Fibroblast of lung (primary cell): ENCODE results near the gene KCTD3. TPM values are rescaled to one million over a fixed set of nuclear protein-coding genes. Genes with fewer than 3 reads are reported as not detected.
A peak's percentile ranks its signal among the peaks of the same experiment; 100 is the strongest.

ENCODE experiments used
- DNase-seq, 2 donors: peaks; one replicate each; pipeline versions ENCODE4 v3.0.0 to v3.0.0-alpha.2; 2010; ENCODE audit warnings: low read depth in 2 of 2
- H2AFZ ChIP-seq: 2 replicates; pipeline ENCODE4 v1.5.1; 2012; ENCODE audit warnings: low read length, control low read depth, inconsistent platforms
- H3K27ac ChIP-seq: 2 replicates; pipeline ENCODE4 v1.5.1; 2011; ENCODE audit warnings: low read length, control low read depth; ENCODE audit not compliant: insufficient read depth
- H3K27me3 ChIP-seq: 2 replicates; pipeline ENCODE4 v1.5.1; 2011; ENCODE audit warnings: mild to moderate bottlenecking, low read length; ENCODE audit not compliant: control insufficient read depth, insufficient read depth
- H3K36me3 ChIP-seq: 2 replicates; pipeline ENCODE4 v1.5.1; 2011; ENCODE audit warnings: low read length; ENCODE audit not compliant: control insufficient read depth, insufficient read depth
- H3K4me1 ChIP-seq: 2 replicates; pipeline ENCODE4 v1.5.1; 2011; ENCODE audit warnings: low read length; ENCODE audit not compliant: control insufficient read depth, insufficient read depth; ENCODE audit errors: extremely low read depth
- H3K4me2 ChIP-seq: 2 replicates; pipeline ENCODE4 v1.5.1; 2011; ENCODE audit warnings: low read length, control low read depth; ENCODE audit not compliant: insufficient read depth; ENCODE audit errors: extremely low read depth
- H3K4me3 ChIP-seq, 4 experiments: fragments of 200-600 bp in 1 of 4; sonication (generic) in 1 of 4; replicated peaks in 1 of 4; 2 replicates each; pipeline ENCODE4 v1.5.1; 2011 to 2016; ENCODE audit warnings: low read length in 4 of 4, low read depth in 3 of 4, mild to moderate bottlenecking in 3 of 4, control low read depth in 2 of 4, inconsistent platforms in 1 of 4, mixed read lengths in 1 of 4; ENCODE audit not compliant: insufficient read depth in 1 of 4; ENCODE audit errors: control extremely low read depth in 1 of 4
- H3K79me2 ChIP-seq: 2 replicates; pipeline ENCODE4 v1.5.1; 2012; ENCODE audit warnings: mild to moderate bottlenecking, low read length, inconsistent platforms; ENCODE audit not compliant: control insufficient read depth, insufficient read depth
- H3K9ac ChIP-seq: 2 replicates; pipeline ENCODE4 v1.5.1; 2011; ENCODE audit warnings: mild to moderate bottlenecking, low read length, control low read depth; ENCODE audit not compliant: insufficient read depth
- H3K9me3 ChIP-seq: 2 replicates; pipeline ENCODE4 v1.5.1; 2012; ENCODE audit warnings: low read depth, low read length; ENCODE audit not compliant: control insufficient read depth, insufficient read depth
- H4K20me1 ChIP-seq: 2 replicates; pipeline ENCODE4 v1.5.1; 2011; ENCODE audit warnings: low read length; ENCODE audit not compliant: control insufficient read depth, insufficient read depth; ENCODE audit errors: extremely low read depth
- CTCF ChIP-seq, 2 donors: IDR thresholded peaks in 1 of 2; conservative IDR thresholded peaks in 1 of 2; 1 replicate in 1 of 2; 2 replicates in 1 of 2; pipeline ENCODE4 v1.5.1; 2011 to 2012; ENCODE audit warnings: low read length in 2 of 2, control low read depth in 1 of 2, inconsistent platforms in 1 of 2, low read depth in 1 of 2, mild to moderate bottlenecking in 1 of 2
- EZH2 ChIP-seq: IDR thresholded peaks from 2 replicates; pipeline ENCODE4 v1.5.1; 2012; ENCODE audit warnings: low read length, control low read depth, mild to moderate bottlenecking; ENCODE audit errors: missing control alignments
- polyA plus RNA-seq, 2 donors: library from polyadenylated mRNA; depleted of rRNA in 1 of 2; stranded (reverse) in 1 of 2; unstranded in 1 of 2; fragments of >200 nt; gene quantifications; 2 replicates each; pipeline ENCODE4 v1.2.1, GENCODE V29; 2011 to 2012; ENCODE audit warnings: missing spikeins in 1 of 2
- total RNA-seq: library from RNA; depleted of rRNA; stranded (reverse); fragments of >200 nt; gene quantifications from 2 replicates; pipeline ENCODE4 v1.2.1, GENCODE V29; 2014

KCTD3 gene
- total and polyA plus RNA-seq, 2 donors (not counting 1 experiment from before 2014, with no cell fraction given) = 65.5 to 76.0 TPM

- no peaks in the 10 kb centered on the region for H3K27me3 ChIP-seq
- no peak overlapping the region for H3K4me3 ChIP-seq
- no peaks in the 10 kb centered on the region for H3K79me2 ChIP-seq
- no peaks in the 10 kb centered on the region for H3K36me3 ChIP-seq
- H3K27ac ChIP-seq = no peak overlapping the region
- TF ChIP-seq EZH2 (no peak), CTCF (conservative IDR thresholded peaks at IDR 0.05 in 1 of 2, IDR thresholded peaks at IDR 0.05 in 1 of 2; ENCODE audit: low read depth in 1 of 2, low read length in 2 of 2) (no peak)
- H3K4me1 ChIP-seq = no peaks in the 10 kb centered on the region
- no peak for DNase-seq
- H3K4me2 ChIP-seq = no peak overlapping the region
- H2AFZ ChIP-seq = no peak overlapping the region
- H4K20me1 ChIP-seq = no peaks in the 10 kb centered on the region
- no peak overlapping the region for H3K9ac ChIP-seq
- no peaks in the 10 kb centered on the region for H3K9me3 ChIP-seq
Measured at GRCh38 chr1:215595231-215595630, 28.1 kb downstream of the KCTD3 start.

- no peaks in the 10 kb centered on the region for H3K36me3 ChIP-seq
- H3K4me2 ChIP-seq = no peak overlapping the region
- no peak overlapping the region for H2AFZ ChIP-seq
- H3K9ac ChIP-seq = no peak overlapping the region
- no peaks in the 10 kb centered on the region for H4K20me1 ChIP-seq
- DNase-seq = no peak
- H3K27ac ChIP-seq = no peak overlapping the region
- no peaks in the 10 kb centered on the region for H3K9me3 ChIP-seq
- no peaks in the 10 kb centered on the region for H3K79me2 ChIP-seq
- TF ChIP-seq EZH2 (no peak), CTCF (conservative IDR thresholded peaks at IDR 0.05 in 1 of 2, IDR thresholded peaks at IDR 0.05 in 1 of 2; ENCODE audit: low read depth in 1 of 2, low read length in 2 of 2) (no peak)
- no peaks in the 10 kb centered on the region for H3K27me3 ChIP-seq
- H3K4me3 ChIP-seq = no peak overlapping the region
- H3K4me1 ChIP-seq = no peaks in the 10 kb centered on the region
Measured at GRCh38 chr1:215597961-215598360, 30.9 kb downstream of the KCTD3 start.

GRCh38 chr1:215599418-215600074 lies 32.4 kb downstream of the KCTD3 start:
- Histone ChIP-seq H4K20me1 (no peaks in the 10 kb centered on the region), H3K9ac (no peak overlapping the region), H3K4me2 (no peak overlapping the region), H3K9me3 (no peaks in the 10 kb centered on the region), H3K4me3 (no peak overlapping the region), H3K36me3 (no peaks in the 10 kb centered on the region), H3K4me1 (peaks cover 2% of the 10 kb centered on the region), H3K27me3 (no peaks in the 10 kb centered on the region), H3K27ac (no peak overlapping the region), H2AFZ (no peak overlapping the region), H3K79me2 (no peaks in the 10 kb centered on the region)
- TF ChIP-seq CTCF (conservative IDR thresholded peaks at IDR 0.05 in 1 of 2, IDR thresholded peaks at IDR 0.05 in 1 of 2; ENCODE audit: low read depth in 1 of 2, low read length in 2 of 2) (no peak), EZH2 (no peak)
- peak; percentile 72 to 79 for DNase-seq
